ENCODE data around the gene STXBP1.

Gene STXBP1

GRCh38 chr9:127680226-127680625 lies 68.1 kb downstream of the STXBP1 start:
- TF ChIP-seq, protein P1, sequence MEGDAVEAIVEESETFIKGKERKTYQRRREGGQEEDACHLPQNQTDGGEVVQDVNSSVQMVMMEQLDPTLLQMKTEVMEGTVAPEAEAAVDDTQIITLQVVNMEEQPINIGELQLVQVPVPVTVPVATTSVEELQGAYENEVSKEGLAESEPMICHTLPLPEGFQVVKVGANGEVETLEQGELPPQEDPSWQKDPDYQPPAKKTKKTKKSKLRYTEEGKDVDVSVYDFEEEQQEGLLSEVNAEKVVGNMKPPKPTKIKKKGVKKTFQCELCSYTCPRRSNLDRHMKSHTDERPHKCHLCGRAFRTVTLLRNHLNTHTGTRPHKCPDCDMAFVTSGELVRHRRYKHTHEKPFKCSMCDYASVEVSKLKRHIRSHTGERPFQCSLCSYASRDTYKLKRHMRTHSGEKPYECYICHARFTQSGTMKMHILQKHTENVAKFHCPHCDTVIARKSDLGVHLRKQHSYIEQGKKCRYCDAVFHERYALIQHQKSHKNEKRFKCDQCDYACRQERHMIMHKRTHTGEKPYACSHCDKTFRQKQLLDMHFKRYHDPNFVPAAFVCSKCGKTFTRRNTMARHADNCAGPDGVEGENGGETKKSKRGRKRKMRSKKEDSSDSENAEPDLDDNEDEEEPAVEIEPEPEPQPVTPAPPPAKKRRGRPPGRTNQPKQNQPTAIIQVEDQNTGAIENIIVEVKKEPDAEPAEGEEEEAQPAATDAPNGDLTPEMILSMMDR (IDR thresholded peaks at IDR 0.05; ENCODE audit: low read length, missing control alignments) = no peak
- no peak for DNase-seq (ENCODE audit: low read depth)
- no peak overlapping the region for H3K4me3 ChIP-seq (replicated peaks; ENCODE audit: low read depth, low read length)

- TF ChIP-seq, protein P1 (IDR thresholded peaks at IDR 0.05; ENCODE audit: low read length, missing control alignments) = no peak
- no peak overlapping the region for H3K4me3 ChIP-seq (replicated peaks; ENCODE audit: low read depth, low read length)
- DNase-seq (ENCODE audit: low read depth) = no peak
Measured at GRCh38 chr9:127680846-127681245, 68.8 kb downstream of the STXBP1 start.

DNA sequence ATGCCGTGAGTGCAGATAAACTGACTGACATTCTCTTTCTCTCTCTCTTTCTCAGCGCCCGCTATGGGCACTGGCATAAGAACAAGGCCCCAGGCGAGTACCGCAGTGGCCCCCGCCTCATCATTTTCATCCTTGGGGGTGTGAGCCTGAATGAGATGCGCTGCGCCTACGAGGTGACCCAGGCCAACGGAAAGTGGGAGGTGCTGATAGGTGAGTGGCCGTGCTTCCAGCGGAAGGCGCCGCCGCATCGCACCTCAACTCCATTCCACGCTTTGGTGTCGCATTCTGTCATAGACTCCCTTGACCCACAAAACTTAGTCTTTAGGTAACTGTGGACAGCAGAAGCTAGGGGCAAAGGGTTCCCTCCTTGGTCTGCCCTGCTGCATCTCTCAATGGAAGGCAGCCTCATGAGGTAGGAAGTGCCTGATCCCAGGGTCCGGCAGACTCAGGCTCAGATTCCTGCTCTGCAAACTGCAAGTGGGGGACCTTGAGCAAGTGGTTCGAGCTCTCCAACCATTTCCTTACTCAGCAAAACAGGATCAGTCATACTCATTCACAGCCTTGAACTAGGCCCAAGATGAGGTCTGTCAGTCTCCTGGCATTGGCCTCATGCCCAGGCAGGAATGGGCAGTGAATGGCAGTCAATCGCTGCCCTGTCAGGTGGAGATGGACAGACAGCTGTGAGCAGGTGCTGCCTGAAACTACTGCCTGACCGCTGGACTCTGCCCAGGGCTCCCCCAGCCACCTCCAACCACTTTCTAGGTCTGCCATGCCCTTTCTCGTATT lies 70.5 kb downstream of the STXBP1 start:
- TF ChIP-seq, protein P1 (IDR thresholded peaks at IDR 0.05; ENCODE audit: low read length, missing control alignments) = no peak
- no peak overlapping the region for H3K4me3 ChIP-seq (replicated peaks; ENCODE audit: low read depth, low read length)
- DNase-seq (ENCODE audit: low read depth) = no peak

DNA sequence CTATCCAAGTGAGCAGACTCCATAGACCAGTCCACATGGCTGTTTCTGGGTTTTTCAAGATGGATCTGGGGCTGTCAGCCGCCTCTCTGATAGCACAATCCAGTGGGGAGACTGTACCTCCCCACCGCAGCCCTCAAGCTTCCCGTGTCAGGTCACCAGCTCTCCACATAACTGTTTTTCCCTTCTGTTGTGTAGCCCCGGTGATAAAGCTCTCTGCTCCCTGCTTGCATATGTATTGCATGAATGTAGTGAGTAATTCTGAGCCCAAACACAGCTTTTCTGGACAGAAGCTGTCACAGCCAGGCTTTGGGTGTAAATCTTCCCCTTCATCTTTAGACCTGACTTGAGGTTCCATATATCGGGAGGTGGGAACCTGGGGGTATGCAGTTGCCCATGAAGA lies 71.6 kb downstream of the STXBP1 start:
- TF ChIP-seq, protein P1 (IDR thresholded peaks at IDR 0.05; ENCODE audit: low read length, missing control alignments) = no peak
- H3K4me3 ChIP-seq (replicated peaks; ENCODE audit: low read depth, low read length) = no peak overlapping the region
- DNase-seq (ENCODE audit: low read depth) = peak; percentile 17

DNA sequence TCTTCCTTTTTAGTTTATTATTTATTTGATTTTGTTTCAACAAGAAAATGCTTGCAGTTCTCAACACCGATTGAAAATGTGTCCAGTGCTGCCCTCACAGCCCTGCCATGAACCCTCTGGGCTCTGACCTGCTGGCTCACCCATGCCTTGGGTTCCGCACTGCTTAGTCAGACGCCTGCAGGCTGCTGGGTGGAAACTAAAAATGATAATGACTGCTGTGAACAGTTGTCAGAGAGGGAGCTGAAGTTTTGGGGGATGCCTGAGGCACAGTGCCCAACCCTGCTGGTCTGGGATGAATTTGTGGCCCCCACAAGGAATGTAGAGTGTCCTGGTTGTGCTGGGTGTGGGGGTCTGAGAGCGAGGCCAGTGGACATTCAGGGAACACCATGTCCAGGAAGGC lies 72.5 kb downstream of the STXBP1 start:
- TF ChIP-seq, protein P1 (IDR thresholded peaks at IDR 0.05; ENCODE audit: low read length, missing control alignments) = no peak
- DNase-seq (ENCODE audit: low read depth) = peak; percentile 11
- H3K4me3 ChIP-seq (replicated peaks; ENCODE audit: low read depth, low read length) = no peak overlapping the region

DNA sequence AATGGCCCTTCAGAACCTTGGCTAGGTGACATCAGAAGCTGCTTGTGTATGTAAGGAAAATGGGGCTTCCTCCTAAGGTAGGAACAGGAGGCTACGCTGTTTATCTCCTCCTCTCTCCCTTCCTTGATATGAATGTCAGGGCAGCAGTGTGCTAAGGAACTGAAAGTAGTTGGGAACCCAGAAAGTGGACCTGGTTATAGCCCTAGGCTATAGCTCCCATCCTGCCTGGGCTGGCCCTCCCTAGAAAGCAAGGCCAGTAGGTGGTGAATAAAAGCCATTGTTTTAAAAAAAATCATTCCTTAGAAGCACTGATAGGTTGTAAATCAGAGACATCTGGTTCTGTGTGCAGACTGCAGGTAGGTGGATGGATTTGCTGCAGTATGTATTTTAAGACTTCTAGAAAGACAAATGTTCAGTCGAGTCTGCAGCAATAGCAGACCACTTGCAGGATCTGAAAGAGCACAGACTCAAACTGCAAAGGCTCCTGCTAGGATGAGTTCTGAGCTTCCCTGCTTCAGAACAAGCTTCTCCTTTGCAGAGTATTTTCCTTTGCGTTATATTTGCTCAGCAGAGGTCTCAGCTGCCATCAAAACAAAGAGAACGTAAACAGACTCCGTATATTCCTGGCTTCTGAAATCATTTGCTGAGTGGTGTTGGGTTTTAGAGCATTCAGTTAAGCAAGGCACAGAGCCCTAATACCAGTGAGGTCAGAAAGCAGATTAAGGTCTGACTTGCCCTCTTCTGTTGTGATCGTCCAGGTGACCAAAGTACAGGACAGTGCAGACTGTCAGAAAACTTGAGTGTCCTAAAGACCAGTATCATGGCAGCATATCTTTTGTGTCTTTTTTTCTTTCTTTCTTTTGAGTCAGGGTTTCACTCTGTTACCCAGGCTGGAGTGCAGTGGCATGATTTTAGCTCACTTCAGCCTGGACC lies 74.7 kb downstream of the STXBP1 start:
- no peak for DNase-seq (ENCODE audit: low read depth)
- TF ChIP-seq, protein P1 (IDR thresholded peaks at IDR 0.05; ENCODE audit: low read length, missing control alignments) = no peak
- no peak overlapping the region for H3K4me3 ChIP-seq (replicated peaks; ENCODE audit: low read depth, low read length)

All from fibroblast of pulmonary artery (primary cell).